AG09319 (cell line): ENCODE data around the gene EVC2.

Source experiments
- DNase-seq: peaks from one replicate; pipeline ENCODE4 v3.0.0-alpha.2; 2010; ENCODE audit warnings: low read depth; ENCODE audit errors: extremely low read depth
- TF ChIP-seq, protein P1 (sequence below): IDR thresholded peaks from 2 replicates; pipeline ENCODE4 v1.5.1; 2011; ENCODE audit warnings: low read depth, mild to moderate bottlenecking, inconsistent platforms, low read length, moderate library complexity

Gene EVC2

DNA sequence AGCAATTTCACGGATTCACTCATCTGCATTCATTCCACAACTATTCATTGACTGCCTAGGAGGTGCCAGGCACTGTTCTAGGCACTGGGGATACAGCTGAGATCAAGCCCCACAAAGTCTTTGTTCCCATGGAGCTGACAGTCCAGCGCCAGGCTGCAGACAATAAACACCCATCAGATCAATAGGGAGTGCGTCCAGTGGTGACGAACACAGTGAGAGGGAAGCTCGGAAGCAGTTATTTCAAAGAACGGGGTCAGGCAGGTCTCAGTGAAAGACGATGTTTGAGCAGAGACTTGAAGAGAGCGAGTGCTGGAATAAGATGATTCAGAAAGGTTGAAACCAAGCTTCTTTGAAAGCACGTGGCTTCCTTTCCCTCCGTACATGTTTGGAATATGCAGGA, 167.2 kb downstream of the EVC2 start:
- no peak for DNase-seq
- TF ChIP-seq, protein P1, sequence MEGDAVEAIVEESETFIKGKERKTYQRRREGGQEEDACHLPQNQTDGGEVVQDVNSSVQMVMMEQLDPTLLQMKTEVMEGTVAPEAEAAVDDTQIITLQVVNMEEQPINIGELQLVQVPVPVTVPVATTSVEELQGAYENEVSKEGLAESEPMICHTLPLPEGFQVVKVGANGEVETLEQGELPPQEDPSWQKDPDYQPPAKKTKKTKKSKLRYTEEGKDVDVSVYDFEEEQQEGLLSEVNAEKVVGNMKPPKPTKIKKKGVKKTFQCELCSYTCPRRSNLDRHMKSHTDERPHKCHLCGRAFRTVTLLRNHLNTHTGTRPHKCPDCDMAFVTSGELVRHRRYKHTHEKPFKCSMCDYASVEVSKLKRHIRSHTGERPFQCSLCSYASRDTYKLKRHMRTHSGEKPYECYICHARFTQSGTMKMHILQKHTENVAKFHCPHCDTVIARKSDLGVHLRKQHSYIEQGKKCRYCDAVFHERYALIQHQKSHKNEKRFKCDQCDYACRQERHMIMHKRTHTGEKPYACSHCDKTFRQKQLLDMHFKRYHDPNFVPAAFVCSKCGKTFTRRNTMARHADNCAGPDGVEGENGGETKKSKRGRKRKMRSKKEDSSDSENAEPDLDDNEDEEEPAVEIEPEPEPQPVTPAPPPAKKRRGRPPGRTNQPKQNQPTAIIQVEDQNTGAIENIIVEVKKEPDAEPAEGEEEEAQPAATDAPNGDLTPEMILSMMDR, result no peak

DNA sequence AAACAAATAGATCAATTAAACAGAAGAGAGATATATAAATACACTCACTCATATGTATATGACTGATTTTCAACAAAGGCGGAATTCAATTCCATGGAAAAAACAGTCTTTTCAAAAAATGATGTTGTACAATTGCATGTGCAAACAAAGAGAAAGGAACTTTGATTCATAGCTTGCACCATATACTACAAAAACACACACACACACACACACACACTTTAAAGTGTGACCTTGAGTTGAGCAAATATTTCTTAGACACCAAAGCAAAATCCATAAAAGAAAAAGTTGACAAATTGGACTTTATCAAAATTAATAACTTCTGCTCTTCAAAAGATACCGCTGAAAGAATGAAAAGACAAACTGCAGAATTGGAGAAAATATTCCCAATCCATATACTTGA, 168.8 kb downstream of the EVC2 start:
- TF ChIP-seq, protein P1, result no peak
- DNase-seq, result no peak

DNA sequence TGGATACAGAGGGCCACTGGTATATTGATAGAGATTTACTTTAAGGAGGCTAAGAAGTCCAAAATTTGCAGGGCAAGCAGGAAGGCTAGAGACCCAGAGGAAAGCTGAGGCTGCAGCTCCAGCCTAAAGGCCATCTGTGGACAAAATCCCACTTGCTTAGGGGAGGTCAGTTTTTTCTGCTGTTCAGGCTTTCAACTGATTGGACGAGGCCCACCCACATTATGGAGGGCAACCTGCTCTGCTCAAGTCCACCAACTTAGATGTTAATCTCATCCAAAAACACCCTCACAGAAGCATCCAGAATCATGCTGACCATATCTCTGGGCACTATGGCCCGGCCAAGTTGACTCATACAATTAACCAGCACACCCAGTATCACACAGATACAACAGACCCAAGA, 176.3 kb downstream of the EVC2 start:
- TF ChIP-seq, protein P1, result no peak
- DNase-seq, result no peak

DNA sequence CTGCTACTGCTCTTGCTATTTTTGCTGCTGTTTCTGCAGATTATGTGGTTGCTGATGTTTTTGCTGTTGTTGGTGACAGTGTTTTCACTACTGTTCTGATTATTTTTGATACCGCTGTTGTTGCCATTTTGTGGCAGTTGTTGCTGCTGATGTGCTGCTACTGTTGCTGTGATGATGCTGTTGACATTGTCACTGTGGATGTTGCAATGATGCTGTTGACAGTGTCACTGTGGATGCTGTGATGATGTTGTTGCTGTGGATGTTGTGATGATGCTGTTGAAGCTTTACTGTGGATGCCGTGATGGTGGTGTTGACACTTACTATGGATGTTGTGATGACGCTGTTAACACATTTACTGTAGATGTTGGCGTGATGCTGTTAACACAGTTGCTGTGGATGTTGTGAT, 180.3 kb downstream of the EVC2 start:
- no peak for DNase-seq
- TF ChIP-seq, protein P1, result no peak

DNA sequence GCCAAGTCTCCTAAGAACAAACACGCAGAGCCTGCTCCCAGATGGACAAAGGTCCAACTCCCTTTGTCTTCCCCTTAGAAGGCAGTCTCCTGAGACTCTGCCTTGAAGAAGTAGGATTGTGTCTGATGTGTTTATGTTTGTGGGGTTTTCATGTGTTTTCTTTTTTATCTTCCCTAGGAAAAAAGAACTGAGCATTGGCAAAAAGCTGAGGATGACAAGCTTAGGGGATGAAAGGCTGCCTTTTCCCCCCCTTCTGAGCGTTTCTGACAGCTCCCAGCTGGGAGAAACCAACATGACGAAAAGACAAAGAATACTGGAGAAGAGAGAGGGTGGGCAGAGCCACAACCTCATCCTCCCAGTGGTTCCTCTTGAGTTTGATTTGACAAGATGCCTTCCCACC, 181.1 kb downstream of the EVC2 start:
- TF ChIP-seq, protein P1, result no peak
- DNase-seq, result no peak

DNA sequence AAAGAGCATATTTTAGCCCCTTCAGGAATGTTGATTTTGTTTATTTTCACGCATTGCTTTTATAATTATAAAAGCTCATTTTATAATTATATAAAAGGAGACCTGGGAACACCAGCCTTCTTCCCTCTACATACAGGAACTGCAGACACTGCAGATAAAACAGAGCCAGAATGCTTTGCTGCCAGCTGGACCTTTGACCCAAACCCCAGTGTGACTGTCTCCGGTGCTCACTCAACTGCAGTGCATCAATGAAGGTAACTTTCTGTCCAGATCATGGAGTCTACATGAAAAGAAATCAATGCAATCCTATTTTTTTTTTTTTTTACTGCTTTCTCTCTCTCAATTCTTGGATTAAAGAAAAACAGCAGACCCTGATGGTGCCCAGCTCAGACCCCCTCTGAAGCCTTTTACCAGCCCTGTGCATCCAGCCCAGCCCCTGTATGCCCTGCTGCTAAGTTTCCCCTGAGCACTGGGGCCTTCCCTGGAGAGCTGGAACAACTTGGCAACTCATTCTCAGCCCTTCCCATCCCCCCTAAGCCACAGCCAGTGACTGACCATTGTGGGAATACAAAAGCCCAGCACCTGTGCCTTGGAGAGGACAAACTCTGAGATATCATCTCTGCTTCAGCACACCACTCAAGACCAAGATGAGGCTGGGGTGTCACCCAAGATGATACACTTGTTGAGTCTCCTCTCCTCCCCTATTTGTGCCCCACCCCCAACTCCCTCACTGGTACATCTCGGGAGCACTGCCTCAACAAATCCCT, 182.1 kb downstream of the EVC2 start:
- TF ChIP-seq, protein P1, result no peak
- DNase-seq, result no peak

DNA sequence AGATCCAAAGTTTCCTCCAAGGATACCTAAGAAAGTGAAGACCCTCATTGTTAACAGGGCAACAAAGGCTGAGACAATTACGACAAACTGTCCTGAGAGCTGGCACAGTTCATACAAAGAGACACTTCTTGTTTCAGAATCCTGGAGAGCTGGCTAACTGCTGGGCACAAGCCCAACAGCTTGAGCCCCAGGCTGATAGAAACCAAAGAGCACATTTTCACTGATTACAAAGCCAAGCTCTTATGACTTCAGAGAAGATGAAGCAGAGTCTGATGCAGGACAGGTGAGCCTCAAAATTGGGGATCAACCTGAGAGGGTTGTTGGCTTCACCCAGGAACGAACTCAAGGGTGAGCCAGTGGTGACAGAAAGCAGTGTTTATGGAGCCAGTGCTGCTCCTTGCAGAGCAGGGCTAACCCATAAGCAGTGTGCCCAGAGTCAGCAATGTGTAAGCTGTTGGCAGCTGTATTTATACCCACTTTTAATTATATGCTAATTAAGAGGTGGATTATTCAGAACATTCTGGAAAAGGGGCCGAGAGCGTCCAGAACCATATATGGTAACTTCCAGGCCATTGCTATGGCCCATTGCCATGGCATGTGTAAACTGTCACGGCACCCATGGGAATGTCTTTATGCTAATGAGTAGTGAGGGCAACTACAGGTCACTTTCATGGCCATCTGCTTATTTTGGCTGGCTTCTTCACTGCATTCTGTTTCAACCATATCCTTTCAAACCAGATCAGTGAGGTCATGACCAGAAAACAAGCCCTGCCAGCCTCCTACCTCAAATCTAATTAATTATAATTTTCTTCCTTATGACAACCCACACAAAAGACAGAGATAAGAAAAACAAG, 183.7 kb downstream of the EVC2 start:
- peak; percentile 27 for DNase-seq
- TF ChIP-seq, protein P1, result no peak
